Activated CD8-positive, alpha-beta memory T cell treated with anti-CD3 and anti-CD28 coated beads, Interleukin-2, amount 50 U/mL, for 24 hours (primary cell): Measurements from ENCODE around the gene TOMM20.

Experiments
- DNase-seq: peaks from one replicate; pipeline ENCODE4 v3.0.0-alpha.2; 2020; ENCODE audit errors: extremely low read depth

The TOMM20 gene

DNA sequence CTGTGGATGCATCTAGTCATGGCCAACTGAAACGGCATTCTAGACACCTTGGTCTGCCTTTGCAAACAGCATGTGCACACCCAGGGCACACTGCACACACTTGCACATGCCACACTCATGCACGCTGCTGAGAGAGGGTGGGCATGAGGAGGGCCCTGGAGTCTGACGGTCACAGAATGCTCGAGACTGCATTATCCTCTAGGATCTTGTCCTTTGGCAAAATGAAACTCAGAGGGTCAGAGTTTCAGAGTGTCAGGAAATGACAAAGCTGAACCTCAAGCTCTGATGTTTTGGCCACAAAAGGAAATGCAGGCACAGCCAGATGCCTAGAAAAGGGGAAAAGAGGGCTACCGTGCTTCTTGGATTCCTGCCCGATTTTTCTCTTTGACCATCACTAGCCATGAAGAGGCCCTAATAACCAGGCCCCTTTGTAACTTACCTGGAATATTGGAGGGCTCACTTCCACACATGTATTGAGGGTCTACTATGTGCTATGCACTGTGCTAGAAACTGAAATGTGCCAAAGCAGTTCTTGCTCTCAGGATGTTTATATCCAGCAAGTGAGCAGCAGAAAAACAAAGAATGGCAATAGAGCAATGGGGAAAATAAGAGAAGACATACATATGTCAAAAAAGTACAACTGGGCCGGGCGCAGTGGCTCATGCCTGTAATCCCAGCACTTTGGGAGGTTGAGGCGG is 65.4 kb downstream of the TOMM20 start:
- DNase-seq: no peak

GRCh38 chr1:235060607-235061470 is 67.8 kb downstream of the TOMM20 start:
- no peak for DNase-seq
